ENCODE results near the gene TAS1R2.
"Not testable (repeated sequence)": the region's sequence is repeated elsewhere in the genome, so short reads cannot be mapped to it uniquely, and the experiment has no call there.

TAS1R2 gene

GRCh38 chr1:18859560-18859959 lies at the start of gene TAS1R2:
Gene TAS1R2 (minus strand): TSS chr1:18859660. CDS start chr1:18859660, 0 bp downstream.
- no peak for DNase-seq (ENCODE audit: low read depth)

GRCh38 chr1:18907917-18908845 lies 48.7 kb upstream of the TAS1R2 start:
- no peak for DNase-seq (ENCODE audit: low read depth)

- DNase-seq (ENCODE audit: low read depth) = peak; percentile 34
Observed at GRCh38 chr1:18907021-18907916, 47.8 kb upstream of the TAS1R2 start.

- DNase-seq (ENCODE audit: low read depth) = no peak
Observed at GRCh38 chr1:18903291-18903756, 43.9 kb upstream of the TAS1R2 start.

- DNase-seq (ENCODE audit: low read depth) = peak; percentile 85
Observed at GRCh38 chr1:18902523-18903290, 43.2 kb upstream of the TAS1R2 start, which contains the start of gene ALDH4A1. Gene ALDH4A1 (minus strand): TSS chr1:18902555. CDS start chr1:18902523, 32 bp downstream.

- no peak for DNase-seq (ENCODE audit: low read depth)
Observed at GRCh38 chr1:18901952-18902522, 42.6 kb upstream of the TAS1R2 start.

GRCh38 chr1:18901147-18901951 lies 41.9 kb upstream of the TAS1R2 start:
- DNase-seq (ENCODE audit: low read depth) = no peak

- no peak for DNase-seq (ENCODE audit: low read depth)
Observed at GRCh38 chr1:18900303-18900841, 40.9 kb upstream of the TAS1R2 start.

- no peak for DNase-seq (ENCODE audit: low read depth)
Observed at GRCh38 chr1:18899363-18900049, 40.0 kb upstream of the TAS1R2 start.

- no peak for DNase-seq (ENCODE audit: low read depth)
Observed at GRCh38 chr1:18898567-18898966, 39.1 kb upstream of the TAS1R2 start.

- DNase-seq (ENCODE audit: low read depth) = no peak
Observed at GRCh38 chr1:18895317-18895716, 35.9 kb upstream of the TAS1R2 start.

GRCh38 chr1:18893120-18893519 lies 33.7 kb upstream of the TAS1R2 start:
- DNase-seq (ENCODE audit: low read depth) = no peak

GRCh38 chr1:18891858-18892257 lies 32.4 kb upstream of the TAS1R2 start:
- DNase-seq (ENCODE audit: low read depth) = not testable (repeated sequence)

- DNase-seq (ENCODE audit: low read depth) = no peak
Observed at GRCh38 chr1:18891426-18891780, 31.9 kb upstream of the TAS1R2 start.

GRCh38 chr1:18890706-18891425 lies 31.4 kb upstream of the TAS1R2 start:
- DNase-seq (ENCODE audit: low read depth) = no peak

GRCh38 chr1:18886003-18886335 lies 26.5 kb upstream of the TAS1R2 start:
- no peak for DNase-seq (ENCODE audit: low read depth)

GRCh38 chr1:18885311-18886002 lies 26.0 kb upstream of the TAS1R2 start:
- DNase-seq (ENCODE audit: low read depth) = no peak

- no peak for DNase-seq (ENCODE audit: low read depth)
Observed at GRCh38 chr1:18884727-18885126, 25.3 kb upstream of the TAS1R2 start.

GRCh38 chr1:18884419-18884717 lies 24.9 kb upstream of the TAS1R2 start:
- no peak for DNase-seq (ENCODE audit: low read depth)
